Activated T-helper 2 cell treated with anti-CD3 and anti-CD28 coated beads, Interferon-gamma antibody, Interleukin-2, Interleukin-4, amounts not matched to agents 10 μg/mL and 5 μg/mL and 100 μg/mL, durations not matched to agents 14 hours and 24 hours and 36 hours (primary cell): ENCODE measurements around the gene CCL28. TPM values are rescaled to one million over a fixed set of nuclear protein-coding genes. Genes with fewer than 3 reads are reported as not detected.
"Not testable (repeated sequence)": the region's sequence is repeated elsewhere in the genome, so short reads cannot be mapped to it uniquely, and the experiment has no call there.

Experiments
- DNase-seq: peaks from one replicate; pipeline ENCODE4 v3.0.0; 2021; ENCODE audit warnings: low spot score
- H3K27ac Mint-ChIP-seq: one replicate; pipeline ENCODE4 v1.8.0; 2021; ENCODE audit warnings: mixed read lengths
- H3K27me3 Mint-ChIP-seq: one replicate; pipeline ENCODE4 v1.8.0; 2021; ENCODE audit warnings: low read depth, mixed read lengths
- H3K36me3 Mint-ChIP-seq: one replicate; pipeline ENCODE4 v1.8.0; 2021; ENCODE audit warnings: low read depth, mixed read lengths
- H3K4me1 Mint-ChIP-seq: one replicate; pipeline ENCODE4 v1.8.0; 2021; ENCODE audit warnings: low read depth, mixed read lengths
- H3K4me3 Mint-ChIP-seq: one replicate; pipeline ENCODE4 v1.8.0; 2021; ENCODE audit warnings: low read depth, mild to moderate bottlenecking, moderate library complexity, mixed read lengths
- H3K9me3 Mint-ChIP-seq: one replicate; pipeline ENCODE4 v1.8.0; 2021; ENCODE audit warnings: mixed read lengths
- intact Hi-C: fragments of 100-400 bp; cut with micrococcal nuclease; formaldehyde crosslinking; loops from one replicate; pipeline ENCODE4 v1.15.1; 2023
- total RNA-seq: library from RNA; stranded (reverse); gene quantifications from 2 replicates; pipeline ENCODE4 v1.2.3, GENCODE V29; 2022

CCL28 gene
- total RNA-seq, 1 donor from 2014 or later = 13.0 TPM

GRCh38 chr5:43421450-43422133 is 9.4 kb upstream of the CCL28 start:
- DNase-seq = no peak
- Mint-ChIP-seq H3K36me3 (no peaks in the 10 kb centered on the region), H3K9me3 (no peaks in the 10 kb centered on the region), H3K4me1 (no peaks in the 10 kb centered on the region), H3K27me3 (peaks cover 2% of the 10 kb centered on the region), H3K4me3 (no peak overlapping the region), H3K27ac (no peak overlapping the region)
- intact Hi-C loops = no loop called here

DNA sequence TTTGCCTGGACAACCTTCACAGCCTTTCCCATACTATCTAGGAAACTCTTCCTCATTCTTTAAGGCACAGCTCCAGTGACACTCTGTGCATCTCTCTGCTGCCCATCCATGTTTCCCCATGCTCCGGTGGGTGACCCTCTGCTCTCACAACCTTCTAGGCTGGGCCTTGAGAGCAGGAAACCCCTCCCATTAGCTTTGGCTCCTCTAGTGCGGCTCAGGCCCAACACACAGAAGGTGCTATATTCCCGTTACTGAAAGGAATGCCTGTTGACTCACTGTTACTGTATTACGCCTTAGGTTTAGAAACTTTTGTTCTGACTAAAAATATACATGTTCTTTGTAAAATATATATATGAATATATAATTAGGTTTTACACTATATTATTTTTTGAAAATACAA is 8.1 kb upstream of the CCL28 start:
- no peaks in the 10 kb centered on the region for H3K9me3 Mint-ChIP-seq
- no peaks in the 10 kb centered on the region for H3K36me3 Mint-ChIP-seq
- H3K27me3 Mint-ChIP-seq = peaks cover 2% of the 10 kb centered on the region
- no peak overlapping the region for H3K4me3 Mint-ChIP-seq
- no peak for DNase-seq
- H3K4me1 Mint-ChIP-seq = no peaks in the 10 kb centered on the region
- intact Hi-C loops = no loop called here
- no peak overlapping the region for H3K27ac Mint-ChIP-seq

GRCh38 chr5:43418561-43418960 is 6.4 kb upstream of the CCL28 start:
- H3K27me3 Mint-ChIP-seq = peaks cover 2% of the 10 kb centered on the region
- H3K27ac Mint-ChIP-seq = no peak overlapping the region
- intact Hi-C loops = no loop called here

GRCh38 chr5:43416803-43417394 is 4.7 kb upstream of the CCL28 start:
- DNase-seq = no peak
- Mint-ChIP-seq H3K27ac (no peak overlapping the region), H3K4me1 (no peaks in the 10 kb centered on the region), H3K36me3 (no peaks in the 10 kb centered on the region), H3K9me3 (no peaks in the 10 kb centered on the region), H3K4me3 (no peak overlapping the region), H3K27me3 (peaks cover 2% of the 10 kb centered on the region)
- intact Hi-C loops = no loop called here

More at GRCh38 chr5:43418561-43418960, 6.4 kb upstream of the CCL28 start:
- H3K36me3 Mint-ChIP-seq = no peaks in the 10 kb centered on the region
- no peaks in the 10 kb centered on the region for H3K9me3 Mint-ChIP-seq
- no peaks in the 10 kb centered on the region for H3K4me1 Mint-ChIP-seq
- no peak overlapping the region for H3K4me3 Mint-ChIP-seq
- DNase-seq = no peak

DNA sequence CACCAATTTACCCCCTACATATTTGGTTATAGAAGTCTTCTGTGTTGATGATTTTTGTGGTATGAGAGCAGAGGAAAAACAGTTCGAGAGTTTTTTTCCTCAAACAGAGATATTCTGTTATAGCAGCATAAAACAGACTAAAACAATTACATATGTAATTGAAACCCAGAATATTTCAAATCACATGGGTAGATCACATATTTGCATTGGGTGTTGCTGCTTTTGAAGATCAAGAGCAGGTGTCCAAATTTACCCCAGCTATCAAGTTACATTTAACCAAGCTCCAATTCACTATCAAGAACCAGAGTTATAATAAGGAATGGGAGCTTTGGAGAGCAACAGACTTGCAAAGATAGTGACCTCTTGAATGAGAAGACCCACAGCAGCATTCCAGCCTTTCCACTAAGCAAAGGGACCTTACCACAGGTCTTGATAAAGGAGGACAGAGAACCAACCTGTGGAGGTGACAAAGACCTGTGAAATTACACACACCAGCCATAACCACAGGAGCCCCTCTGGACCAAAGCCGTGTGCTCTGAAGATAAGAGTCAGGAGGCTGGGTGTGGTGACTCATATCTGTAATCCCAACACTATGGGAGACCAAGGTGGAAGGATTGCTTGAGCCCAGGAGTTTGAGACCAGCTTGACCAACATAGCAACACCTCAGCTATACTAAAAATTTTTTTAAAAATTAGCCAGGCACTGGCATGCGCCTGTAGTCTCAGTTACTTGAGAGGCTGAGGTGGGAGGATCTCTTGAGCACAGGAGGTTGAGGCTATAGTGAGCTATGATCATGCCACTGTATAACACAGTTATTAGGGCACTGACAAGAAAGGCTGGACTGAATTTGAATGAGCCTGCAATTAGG is 4.0 kb upstream of the CCL28 start:
- Mint-ChIP-seq H3K4me3 (no peak overlapping the region), H3K4me1 (no peaks in the 10 kb centered on the region), H3K36me3 (no peaks in the 10 kb centered on the region), H3K9me3 (no peaks in the 10 kb centered on the region), H3K27ac (no peak overlapping the region), H3K27me3 (peaks cover 2% of the 10 kb centered on the region)
- no peak for DNase-seq
- intact Hi-C loops = no loop called here

GRCh38 chr5:43413966-43414365 is 1.8 kb upstream of the CCL28 start:
- H3K9me3 Mint-ChIP-seq = no peaks in the 10 kb centered on the region
- no peak for DNase-seq
- intact Hi-C loops = no loop called here
- no peaks in the 10 kb centered on the region for H3K36me3 Mint-ChIP-seq
- no peak overlapping the region for H3K4me3 Mint-ChIP-seq
- no peaks in the 10 kb centered on the region for H3K4me1 Mint-ChIP-seq
- H3K27me3 Mint-ChIP-seq = no peaks in the 10 kb centered on the region
- no peak overlapping the region for H3K27ac Mint-ChIP-seq

- no peaks in the 10 kb centered on the region for H3K27me3 Mint-ChIP-seq
- peaks cover under 1% of the 10 kb centered on the region for H3K9me3 Mint-ChIP-seq
- no peak overlapping the region for H3K4me3 Mint-ChIP-seq
- H3K36me3 Mint-ChIP-seq = no peaks in the 10 kb centered on the region
- H3K4me1 Mint-ChIP-seq = no peaks in the 10 kb centered on the region
- DNase-seq = no peak
- intact Hi-C loops = no loop called here
- H3K27ac Mint-ChIP-seq = no peak overlapping the region
Observed at GRCh38 chr5:43412644-43413043, 453 bp upstream of the CCL28 start.

DNA sequence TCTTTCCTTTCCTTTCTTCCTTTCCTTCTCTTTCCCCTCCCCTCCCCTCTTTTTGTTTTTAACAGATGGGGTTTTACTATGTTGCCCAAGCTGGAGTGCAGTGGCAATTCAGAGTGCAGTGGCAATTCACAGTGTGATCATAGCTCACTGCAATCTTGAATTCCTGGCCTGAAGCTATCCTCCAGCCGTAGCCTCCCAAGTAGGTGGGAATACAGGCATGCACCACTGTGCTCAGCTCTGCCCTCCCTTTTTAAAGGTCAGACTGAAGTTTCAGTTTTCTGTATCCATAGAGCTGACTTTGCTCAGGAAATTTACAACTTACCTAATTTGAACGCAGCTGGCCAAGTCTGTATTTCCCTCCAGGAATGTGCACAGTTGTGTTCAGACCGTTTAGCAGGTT is 696 bp downstream of the CCL28 start:
- Mint-ChIP-seq H3K4me3 (no peak overlapping the region), H3K4me1 (no peaks in the 10 kb centered on the region), H3K36me3 (no peaks in the 10 kb centered on the region), H3K27ac (no peak overlapping the region), H3K9me3 (peaks cover 12% of the 10 kb centered on the region), H3K27me3 (no peaks in the 10 kb centered on the region)
- intact Hi-C loops = no loop called here
- no peak for DNase-seq

- Mint-ChIP-seq H3K36me3 (no peaks in the 10 kb centered on the region), H3K27ac (no peak overlapping the region), H3K9me3 (peaks cover 16% of the 10 kb centered on the region), H3K27me3 (no peaks in the 10 kb centered on the region), H3K4me1 (no peaks in the 10 kb centered on the region), H3K4me3 (no peak overlapping the region)
- intact Hi-C loops = no loop called here
- DNase-seq = no peak
Observed at GRCh38 chr5:43410414-43410813, 1.8 kb downstream of the CCL28 start.

DNA sequence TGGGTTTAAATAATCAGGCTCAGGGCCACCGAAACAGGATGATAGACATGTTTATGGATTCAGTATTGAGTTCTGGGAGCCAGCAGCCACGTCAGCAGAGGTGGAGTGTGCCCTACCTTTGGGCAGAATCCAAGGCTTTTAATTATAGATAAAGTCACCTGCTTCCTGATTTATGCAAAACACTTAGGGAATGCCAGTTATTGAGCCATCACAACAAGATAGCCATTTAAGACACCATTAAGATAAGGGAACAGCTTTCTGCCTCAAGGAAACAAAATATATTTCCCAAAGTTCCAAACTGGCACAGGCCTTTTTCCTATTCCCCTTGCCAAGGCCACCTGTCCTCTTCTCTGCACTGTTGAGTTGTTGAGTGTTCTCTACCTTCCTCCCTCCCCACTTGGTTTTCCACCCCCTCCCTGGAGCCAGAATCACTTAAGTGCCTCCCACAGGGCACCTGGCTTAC is 2.4 kb downstream of the CCL28 start:
- Mint-ChIP-seq H3K36me3 (peaks cover 3% of the 10 kb centered on the region), H3K4me1 (no peaks in the 10 kb centered on the region), H3K9me3 (peaks cover 22% of the 10 kb centered on the region), H3K27me3 (peaks cover 4% of the 10 kb centered on the region), H3K4me3 (no peak overlapping the region), H3K27ac (no peak overlapping the region)
- intact Hi-C loops = no loop called here
- no peak for DNase-seq

- intact Hi-C loops, H3K4me3 Mint-ChIP-seq, DNase-seq, H3K27me3 Mint-ChIP-seq, H3K27ac Mint-ChIP-seq: not testable (repeated sequence)
- Mint-ChIP-seq H3K9me3 (peaks cover 42% of the 10 kb centered on the region), H3K4me1 (peaks cover 11% of the 10 kb centered on the region), H3K36me3 (peaks cover 36% of the 10 kb centered on the region)
Observed at GRCh38 chr5:43402524-43403066, 9.6 kb downstream of the CCL28 start.

- Mint-ChIP-seq H3K27me3 (peaks cover 8% of the 10 kb centered on the region), H3K9me3 (peaks cover 35% of the 10 kb centered on the region), H3K27ac (no peak overlapping the region), H3K36me3 (peaks cover 36% of the 10 kb centered on the region), H3K4me1 (peaks cover 12% of the 10 kb centered on the region), H3K4me3 (no peak overlapping the region)
- intact Hi-C loops = no loop called here
- DNase-seq = no peak
Observed at GRCh38 chr5:43401827-43402226, 10.4 kb downstream of the CCL28 start.

- no peak for DNase-seq
- H3K9me3 Mint-ChIP-seq = peaks cover 23% of the 10 kb centered on the region
- no peak overlapping the region for H3K27ac Mint-ChIP-seq
- intact Hi-C loops = no loop called here
- peaks cover 35% of the 10 kb centered on the region for H3K36me3 Mint-ChIP-seq
- H3K4me1 Mint-ChIP-seq = peaks cover 20% of the 10 kb centered on the region
- peaks cover 6% of the 10 kb centered on the region for H3K27me3 Mint-ChIP-seq
- no peak overlapping the region for H3K4me3 Mint-ChIP-seq
Observed at GRCh38 chr5:43400082-43400481, 12.1 kb downstream of the CCL28 start.
